Breast epithelium (tissue), 3 donors: ENCODE measurements around the gene NFASC.

ENCODE experiments used
- CTCF ChIP-seq, 3 donors: fragments of 450-650 bp; IDR thresholded peaks; one replicate each; pipeline ENCODE4 v1.5.1; 2016 to 2017; ENCODE audit warnings: antibody characterized with exemption in 3 of 3, mild to moderate bottlenecking in 3 of 3, moderate library complexity in 3 of 3
- POLR2A ChIP-seq: fragments of 450-650 bp; IDR thresholded peaks from one replicate; pipeline ENCODE4 v1.6.1; 2016; ENCODE audit warnings: antibody characterized with exemption, mild to moderate bottlenecking, moderate library complexity
- POLR2AphosphoS5 ChIP-seq, 3 donors: sonication (generic); formaldehyde crosslinking; IDR thresholded peaks; one replicate each; pipeline ENCODE4 v1.6.1; 2017; ENCODE audit warnings: antibody characterized with exemption in 3 of 3

GRCh38 chr1:204863024-204863423, 7.6 kb upstream of the NFASC start:
- no peak for TF ChIP-seq POLR2A
- TF ChIP-seq CTCF (IDR thresholded peaks at IDR 0.05) = no peak
- TF ChIP-seq POLR2AphosphoS5 (IDR thresholded peaks at IDR 0.05) = no peak
